WTC11 (cell line): Measurements from ENCODE around the gene KDM4B. TPM values are rescaled to one million over a fixed set of nuclear protein-coding genes. Genes with fewer than 3 reads are reported as not detected.

ENCODE experiments used
- ATAC-seq: fragments of 200-7000 bp; cut with Tn5 transposase; 2 replicates; pipeline ENCODE4 v1.10.0; 2021; ENCODE audit warnings: mild to moderate bottlenecking, moderate library complexity
- CTCF ChIA-PET: fragments of 300-600 bp; sonication (Branson Sonifier 250); formaldehyde crosslinking; loops from one replicate; lab custom pipeline; 2021; ENCODE audit warnings: antibody characterized with exemption; lab: Charles Lee
- POLR2A ChIA-PET: fragments of 350-600 bp; sonication (Branson Sonifier 250); formaldehyde crosslinking; loops from one replicate; lab custom pipeline; 2021; ENCODE audit warnings: antibody characterized with exemption; lab: Charles Lee
- DNase-seq: peaks from one replicate; pipeline ENCODE4 v3.0.0; 2021; ENCODE audit warnings: low spot score
- H3K27ac Mint-ChIP-seq: 2 replicates; pipeline ENCODE4 v1.8.0; 2021; ENCODE audit warnings: mixed read lengths
- H3K27me3 Mint-ChIP-seq: 2 replicates; pipeline ENCODE4 v1.8.0; 2021; ENCODE audit warnings: low read depth, mild to moderate bottlenecking, moderate library complexity, mixed read lengths
- H3K36me3 Mint-ChIP-seq: 2 replicates; pipeline ENCODE4 v1.8.0; 2021; ENCODE audit warnings: mixed read lengths
- H3K4me1 Mint-ChIP-seq: 2 replicates; pipeline ENCODE4 v1.8.0; 2022; ENCODE audit warnings: mixed read lengths
- H3K4me3 Mint-ChIP-seq: 2 replicates; pipeline ENCODE4 v1.8.0; 2021; ENCODE audit warnings: mild to moderate bottlenecking, moderate library complexity, mixed read lengths
- H3K9me3 Mint-ChIP-seq: 2 replicates; pipeline ENCODE4 v1.8.0; 2021; ENCODE audit warnings: mixed read lengths
- CREB1 ChIP-seq: sonication (generic); formaldehyde crosslinking; IDR thresholded peaks from 2 replicates; pipeline ENCODE4 v1.8.0; 2023; ENCODE audit warnings: mild to moderate bottlenecking, missing genetic modification reagents
- EMX1 ChIP-seq: fragments of 250-450 bp; sonication (Bioruptor Pico); IDR thresholded peaks from 2 replicates; pipeline ENCODE4 v1.8.0; 2021; ENCODE audit warnings: mild to moderate bottlenecking
- GRHL2 ChIP-seq: fragments of 250-450 bp; sonication (Bioruptor Pico); IDR thresholded peaks from 2 replicates; pipeline ENCODE4 v1.8.0; 2022; ENCODE audit warnings: mild to moderate bottlenecking, moderate library complexity; ENCODE audit not compliant: insufficient replicate concordance, severe bottlenecking
- NFE2L1 ChIP-seq: sonication (generic); formaldehyde crosslinking; IDR thresholded peaks from 2 replicates; pipeline ENCODE4 v1.8.1; 2023; ENCODE audit warnings: missing genetic modification reagents
- OVOL2 ChIP-seq: fragments of 250-450 bp; sonication (Bioruptor Pico); IDR thresholded peaks from 2 replicates; pipeline ENCODE4 v1.9.0; 2021; ENCODE audit warnings: mild to moderate bottlenecking, borderline replicate concordance
- TCF7 ChIP-seq: sonication (generic); formaldehyde crosslinking; IDR thresholded peaks from 2 replicates; pipeline ENCODE4 v1.8.0; 2022; ENCODE audit warnings: mild to moderate bottlenecking, low read depth, missing genetic modification reagents, moderate library complexity
- ZNF219 ChIP-seq: sonication (generic); formaldehyde crosslinking; IDR thresholded peaks from 2 replicates; pipeline ENCODE4 v1.8.0; 2023; ENCODE audit warnings: missing genetic modification reagents, mild to moderate bottlenecking, borderline replicate concordance
- ZNF396 ChIP-seq: fragments of 250-450 bp; sonication (Bioruptor Pico); IDR thresholded peaks from 2 replicates; pipeline ENCODE4 v1.8.0; 2021; ENCODE audit warnings: mild to moderate bottlenecking, moderate library complexity, borderline replicate concordance
- total RNA-seq: library from RNA; stranded (reverse); gene quantifications from 3 replicates; pipeline ENCODE4 v1.2.3, GENCODE V29; 2021
- TF ChIP-seq, protein P1 (sequence below): fragments of 250-450 bp; sonication (Bioruptor Pico); IDR thresholded peaks from 2 replicates; pipeline ENCODE4 v1.8.0; 2021; ENCODE audit warnings: mild to moderate bottlenecking
- TF ChIP-seq, protein P2 (sequence below): fragments of 250-450 bp; sonication (Bioruptor Pico); IDR thresholded peaks from 2 replicates; pipeline ENCODE4 v1.9.0; 2021; ENCODE audit warnings: mild to moderate bottlenecking
- TF ChIP-seq, protein P3 (sequence below): fragments of 250-450 bp; sonication (Bioruptor Pico); IDR thresholded peaks from 2 replicates; pipeline ENCODE4 v1.9.0; 2021; ENCODE audit warnings: mild to moderate bottlenecking
- TF ChIP-seq, protein P4 (sequence below): sonication (generic); formaldehyde crosslinking; IDR thresholded peaks from 2 replicates; pipeline ENCODE4 v1.8.0; 2022; ENCODE audit warnings: missing genetic modification reagents
- TF ChIP-seq, protein P5 (sequence below): fragments of 250-450 bp; sonication (Bioruptor Pico); IDR thresholded peaks from 2 replicates; pipeline ENCODE4 v2.1.2; 2022; ENCODE audit warnings: mild to moderate bottlenecking, moderate library complexity
- TF ChIP-seq, protein P6 (sequence below): sonication (generic); formaldehyde crosslinking; conservative IDR thresholded peaks from 2 replicates; pipeline ENCODE4 v1.8.1; 2022; ENCODE audit warnings: mild to moderate bottlenecking, missing genetic modification reagents
- TF ChIP-seq, protein P7 (sequence below): sonication (generic); formaldehyde crosslinking; IDR thresholded peaks from 2 replicates; pipeline ENCODE4 v1.8.1; 2022; ENCODE audit warnings: mild to moderate bottlenecking, missing genetic modification reagents, moderate library complexity, borderline replicate concordance

Gene KDM4B
- total RNA-seq, 1 experiment from 2014 or later, result 43.2 TPM

DNA sequence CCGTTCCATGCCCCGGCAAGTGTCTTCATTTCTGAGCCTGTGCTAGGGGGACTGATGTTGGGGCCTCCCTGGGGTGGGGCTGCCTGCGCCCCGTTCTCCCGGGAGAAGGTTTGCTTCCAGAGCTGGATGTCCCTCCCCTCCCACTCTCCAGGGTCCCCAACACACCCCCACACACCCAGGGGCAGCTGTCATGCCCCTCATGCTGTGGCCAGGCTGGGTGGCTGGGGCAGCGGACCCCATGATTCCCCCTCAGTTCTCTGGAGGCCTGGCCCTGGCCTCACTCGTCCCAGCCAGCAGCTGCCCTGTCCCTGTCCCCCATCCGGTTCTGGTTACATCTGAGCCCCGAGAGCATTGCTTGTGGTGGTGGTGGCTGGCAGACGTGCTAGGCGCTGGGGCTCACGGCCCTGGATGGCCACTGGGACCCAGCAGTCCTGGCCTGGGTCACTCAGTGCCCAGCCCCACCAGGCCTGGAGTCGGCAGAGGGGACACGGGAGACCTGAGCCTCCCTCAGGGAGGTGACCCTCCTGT is 184.8 kb downstream of the KDM4B start:
- ChIA-PET CTCF (interaction anchor here (0.8 to 2.3 kb wide), 31 partner anchors 9 to 350 kb away, joined by 3 to 31 read pairs (median 5); no protein-coding TSS in a partner anchor), POLR2A (no interaction called here)
- Mint-ChIP-seq H3K4me3 (no peak overlapping the region), H3K27me3 (no peaks in the 10 kb centered on the region; the same call in 1 of the 2 replicates), H3K36me3 (peaks cover 10% of the 10 kb centered on the region), H3K9me3 (peaks cover 3% of the 10 kb centered on the region), H3K4me1 (peaks cover 13% of the 10 kb centered on the region), H3K27ac (no peak overlapping the region)
- DNase-seq (no peak), ATAC-seq (no peak; the same call in 1 of the 2 replicates)
- TF ChIP-seq, protein P1, sequence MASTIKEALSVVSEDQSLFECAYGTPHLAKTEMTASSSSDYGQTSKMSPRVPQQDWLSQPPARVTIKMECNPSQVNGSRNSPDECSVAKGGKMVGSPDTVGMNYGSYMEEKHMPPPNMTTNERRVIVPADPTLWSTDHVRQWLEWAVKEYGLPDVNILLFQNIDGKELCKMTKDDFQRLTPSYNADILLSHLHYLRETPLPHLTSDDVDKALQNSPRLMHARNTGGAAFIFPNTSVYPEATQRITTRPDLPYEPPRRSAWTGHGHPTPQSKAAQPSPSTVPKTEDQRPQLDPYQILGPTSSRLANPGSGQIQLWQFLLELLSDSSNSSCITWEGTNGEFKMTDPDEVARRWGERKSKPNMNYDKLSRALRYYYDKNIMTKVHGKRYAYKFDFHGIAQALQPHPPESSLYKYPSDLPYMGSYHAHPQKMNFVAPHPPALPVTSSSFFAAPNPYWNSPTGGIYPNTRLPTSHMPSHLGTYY (CRISPR knock-in tag), result no peak
- TF ChIP-seq, protein P2, sequence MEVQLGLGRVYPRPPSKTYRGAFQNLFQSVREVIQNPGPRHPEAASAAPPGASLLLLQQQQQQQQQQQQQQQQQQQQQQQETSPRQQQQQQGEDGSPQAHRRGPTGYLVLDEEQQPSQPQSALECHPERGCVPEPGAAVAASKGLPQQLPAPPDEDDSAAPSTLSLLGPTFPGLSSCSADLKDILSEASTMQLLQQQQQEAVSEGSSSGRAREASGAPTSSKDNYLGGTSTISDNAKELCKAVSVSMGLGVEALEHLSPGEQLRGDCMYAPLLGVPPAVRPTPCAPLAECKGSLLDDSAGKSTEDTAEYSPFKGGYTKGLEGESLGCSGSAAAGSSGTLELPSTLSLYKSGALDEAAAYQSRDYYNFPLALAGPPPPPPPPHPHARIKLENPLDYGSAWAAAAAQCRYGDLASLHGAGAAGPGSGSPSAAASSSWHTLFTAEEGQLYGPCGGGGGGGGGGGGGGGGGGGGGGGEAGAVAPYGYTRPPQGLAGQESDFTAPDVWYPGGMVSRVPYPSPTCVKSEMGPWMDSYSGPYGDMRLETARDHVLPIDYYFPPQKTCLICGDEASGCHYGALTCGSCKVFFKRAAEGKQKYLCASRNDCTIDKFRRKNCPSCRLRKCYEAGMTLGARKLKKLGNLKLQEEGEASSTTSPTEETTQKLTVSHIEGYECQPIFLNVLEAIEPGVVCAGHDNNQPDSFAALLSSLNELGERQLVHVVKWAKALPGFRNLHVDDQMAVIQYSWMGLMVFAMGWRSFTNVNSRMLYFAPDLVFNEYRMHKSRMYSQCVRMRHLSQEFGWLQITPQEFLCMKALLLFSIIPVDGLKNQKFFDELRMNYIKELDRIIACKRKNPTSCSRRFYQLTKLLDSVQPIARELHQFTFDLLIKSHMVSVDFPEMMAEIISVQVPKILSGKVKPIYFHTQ (CRISPR knock-in tag), result no peak
- TF ChIP-seq CREB1 (CRISPR knock-in tag) (no peak), GRHL2 (CRISPR knock-in tag) (no peak), TCF7 (no peak), ZNF219 (CRISPR knock-in tag) (no peak), NFE2L1 (CRISPR knock-in tag) (no peak), EMX1 (no peak), ZNF396 (CRISPR knock-in tag) (no peak), OVOL2 (no peak)
- TF ChIP-seq, protein P3, sequence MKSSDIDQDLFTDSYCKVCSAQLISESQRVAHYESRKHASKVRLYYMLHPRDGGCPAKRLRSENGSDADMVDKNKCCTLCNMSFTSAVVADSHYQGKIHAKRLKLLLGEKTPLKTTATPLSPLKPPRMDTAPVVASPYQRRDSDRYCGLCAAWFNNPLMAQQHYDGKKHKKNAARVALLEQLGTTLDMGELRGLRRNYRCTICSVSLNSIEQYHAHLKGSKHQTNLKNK (CRISPR knock-in tag), result no peak
- TF ChIP-seq, protein P4, sequence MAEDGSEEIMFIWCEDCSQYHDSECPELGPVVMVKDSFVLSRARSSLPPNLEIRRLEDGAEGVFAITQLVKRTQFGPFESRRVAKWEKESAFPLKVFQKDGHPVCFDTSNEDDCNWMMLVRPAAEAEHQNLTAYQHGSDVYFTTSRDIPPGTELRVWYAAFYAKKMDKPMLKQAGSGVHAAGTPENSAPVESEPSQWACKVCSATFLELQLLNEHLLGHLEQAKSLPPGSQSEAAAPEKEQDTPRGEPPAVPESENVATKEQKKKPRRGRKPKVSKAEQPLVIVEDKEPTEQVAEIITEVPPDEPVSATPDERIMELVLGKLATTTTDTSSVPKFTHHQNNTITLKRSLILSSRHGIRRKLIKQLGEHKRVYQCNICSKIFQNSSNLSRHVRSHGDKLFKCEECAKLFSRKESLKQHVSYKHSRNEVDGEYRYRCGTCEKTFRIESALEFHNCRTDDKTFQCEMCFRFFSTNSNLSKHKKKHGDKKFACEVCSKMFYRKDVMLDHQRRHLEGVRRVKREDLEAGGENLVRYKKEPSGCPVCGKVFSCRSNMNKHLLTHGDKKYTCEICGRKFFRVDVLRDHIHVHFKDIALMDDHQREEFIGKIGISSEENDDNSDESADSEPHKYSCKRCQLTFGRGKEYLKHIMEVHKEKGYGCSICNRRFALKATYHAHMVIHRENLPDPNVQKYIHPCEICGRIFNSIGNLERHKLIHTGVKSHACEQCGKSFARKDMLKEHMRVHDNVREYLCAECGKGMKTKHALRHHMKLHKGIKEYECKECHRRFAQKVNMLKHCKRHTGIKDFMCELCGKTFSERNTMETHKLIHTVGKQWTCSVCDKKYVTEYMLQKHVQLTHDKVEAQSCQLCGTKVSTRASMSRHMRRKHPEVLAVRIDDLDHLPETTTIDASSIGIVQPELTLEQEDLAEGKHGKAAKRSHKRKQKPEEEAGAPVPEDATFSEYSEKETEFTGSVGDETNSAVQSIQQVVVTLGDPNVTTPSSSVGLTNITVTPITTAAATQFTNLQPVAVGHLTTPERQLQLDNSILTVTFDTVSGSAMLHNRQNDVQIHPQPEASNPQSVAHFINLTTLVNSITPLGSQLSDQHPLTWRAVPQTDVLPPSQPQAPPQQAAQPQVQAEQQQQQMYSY (CRISPR knock-in tag), result no peak
- TF ChIP-seq, protein P5, sequence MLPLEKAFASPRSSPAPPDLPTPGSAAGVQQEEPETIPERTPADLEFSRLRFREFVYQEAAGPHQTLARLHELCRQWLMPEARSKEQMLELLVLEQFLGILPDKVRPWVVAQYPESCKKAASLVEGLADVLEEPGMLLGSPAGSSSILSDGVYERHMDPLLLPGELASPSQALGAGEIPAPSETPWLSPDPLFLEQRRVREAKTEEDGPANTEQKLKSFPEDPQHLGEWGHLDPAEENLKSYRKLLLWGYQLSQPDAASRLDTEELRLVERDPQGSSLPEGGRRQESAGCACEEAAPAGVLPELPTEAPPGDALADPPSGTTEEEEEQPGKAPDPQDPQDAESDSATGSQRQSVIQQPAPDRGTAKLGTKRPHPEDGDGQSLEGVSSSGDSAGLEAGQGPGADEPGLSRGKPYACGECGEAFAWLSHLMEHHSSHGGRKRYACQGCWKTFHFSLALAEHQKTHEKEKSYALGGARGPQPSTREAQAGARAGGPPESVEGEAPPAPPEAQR (CRISPR knock-in tag), result no peak
- TF ChIP-seq, protein P6, sequence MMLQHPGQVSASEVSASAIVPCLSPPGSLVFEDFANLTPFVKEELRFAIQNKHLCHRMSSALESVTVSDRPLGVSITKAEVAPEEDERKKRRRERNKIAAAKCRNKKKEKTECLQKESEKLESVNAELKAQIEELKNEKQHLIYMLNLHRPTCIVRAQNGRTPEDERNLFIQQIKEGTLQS, result no peak
- TF ChIP-seq, protein P7, sequence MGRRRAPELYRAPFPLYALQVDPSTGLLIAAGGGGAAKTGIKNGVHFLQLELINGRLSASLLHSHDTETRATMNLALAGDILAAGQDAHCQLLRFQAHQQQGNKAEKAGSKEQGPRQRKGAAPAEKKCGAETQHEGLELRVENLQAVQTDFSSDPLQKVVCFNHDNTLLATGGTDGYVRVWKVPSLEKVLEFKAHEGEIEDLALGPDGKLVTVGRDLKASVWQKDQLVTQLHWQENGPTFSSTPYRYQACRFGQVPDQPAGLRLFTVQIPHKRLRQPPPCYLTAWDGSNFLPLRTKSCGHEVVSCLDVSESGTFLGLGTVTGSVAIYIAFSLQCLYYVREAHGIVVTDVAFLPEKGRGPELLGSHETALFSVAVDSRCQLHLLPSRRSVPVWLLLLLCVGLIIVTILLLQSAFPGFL, result no peak
